ENCODE results near the gene SLC6A19.
"Not testable (repeated sequence)": the region's sequence is repeated elsewhere in the genome, so short reads cannot be mapped to it uniquely, and the experiment has no call there.

SLC6A19 gene

GRCh38 chr5:1201327-1202025 is at the start of gene SLC6A19:
SLC6A19 (plus strand) TSS chr5:1201595; CDS start chr5:1201651, 56 bp downstream.
- DNase-seq: no peak

- no peak for DNase-seq
Observed at GRCh38 chr5:1152156-1152555, 49.2 kb upstream of the SLC6A19 start.

- no peak for DNase-seq
Observed at GRCh38 chr5:1152771-1153282, 48.6 kb upstream of the SLC6A19 start.

GRCh38 chr5:1153428-1153827 is 48.0 kb upstream of the SLC6A19 start:
- DNase-seq: no peak

- DNase-seq: no peak
Observed at GRCh38 chr5:1155191-1156032, 46.0 kb upstream of the SLC6A19 start.

GRCh38 chr5:1156033-1156753 is 45.2 kb upstream of the SLC6A19 start:
- DNase-seq: no peak

- DNase-seq: no peak
Observed at GRCh38 chr5:1156754-1157460, 44.5 kb upstream of the SLC6A19 start.

GRCh38 chr5:1157461-1157986 is 43.9 kb upstream of the SLC6A19 start:
- not testable (repeated sequence) for DNase-seq

GRCh38 chr5:1158647-1159340 is 42.6 kb upstream of the SLC6A19 start:
- DNase-seq: no peak

- DNase-seq: no peak
Observed at GRCh38 chr5:1159341-1159675, 42.1 kb upstream of the SLC6A19 start.

- no peak for DNase-seq
Observed at GRCh38 chr5:1159774-1160406, 41.5 kb upstream of the SLC6A19 start.

- no peak for DNase-seq
Observed at GRCh38 chr5:1161108-1161832, 40.1 kb upstream of the SLC6A19 start.

- DNase-seq: peak; percentile 15
Observed at GRCh38 chr5:1161833-1162229, 39.6 kb upstream of the SLC6A19 start.

GRCh38 chr5:1162276-1162675 is 39.1 kb upstream of the SLC6A19 start:
- no peak for DNase-seq

- DNase-seq: no peak
Observed at GRCh38 chr5:1162751-1163150, 38.6 kb upstream of the SLC6A19 start.

GRCh38 chr5:1163366-1163765 is 38.0 kb upstream of the SLC6A19 start:
- DNase-seq: no peak

- no peak for DNase-seq
Observed at GRCh38 chr5:1163879-1164278, 37.5 kb upstream of the SLC6A19 start.

- no peak for DNase-seq
Observed at GRCh38 chr5:1164696-1165630, 36.4 kb upstream of the SLC6A19 start.

- no peak for DNase-seq
Observed at GRCh38 chr5:1165864-1166263, 35.5 kb upstream of the SLC6A19 start.

GRCh38 chr5:1166370-1166769 is 35.0 kb upstream of the SLC6A19 start:
- DNase-seq: no peak

Data from NCI-H1105 (cell line).